HG02763 (cell line): Measurements from ENCODE around the gene SLC25A17.
"Not testable (repeated sequence)": the region's sequence is repeated elsewhere in the genome, so short reads cannot be mapped to it uniquely, and the experiment has no call there.

Source experiments
- ATAC-seq: cut with Tn5 transposase; IDR thresholded peaks from one replicate; pipeline ENCODE4 v1.9.1; 2021; ENCODE audit warnings: mild to moderate bottlenecking, moderate library complexity; ENCODE audit not compliant: unreplicated experiment

SLC25A17 gene

GRCh38 chr22:40721266-40721665 lies 97.9 kb downstream of the SLC25A17 start:
- no peak for ATAC-seq

GRCh38 chr22:40720538-40721256 lies 98.4 kb downstream of the SLC25A17 start:
- ATAC-seq: no peak

DNA sequence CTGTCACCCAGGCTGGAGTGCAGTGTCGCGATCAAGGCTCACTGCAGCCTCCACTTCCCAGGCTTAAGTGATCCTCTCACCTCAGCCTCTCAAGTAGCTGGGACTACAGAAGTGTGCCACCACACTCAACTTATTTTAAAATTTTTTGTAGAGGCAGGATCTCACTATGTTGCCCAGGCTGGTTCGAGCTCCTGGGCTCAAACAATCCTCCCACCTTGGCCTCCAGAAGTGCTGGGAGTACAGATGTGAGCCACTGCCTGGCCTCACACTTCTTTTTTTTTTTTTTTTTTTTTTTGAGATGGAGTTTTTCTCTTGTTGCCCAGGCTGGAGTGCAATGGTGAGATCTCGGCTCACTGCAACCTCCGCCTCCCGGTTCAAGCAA lies 99.0 kb downstream of the SLC25A17 start:
- not testable (repeated sequence) for ATAC-seq
